B cell (primary cell): ENCODE results near the gene ACTN3. TPM values are rescaled to one million over a fixed set of nuclear protein-coding genes. Genes with fewer than 3 reads are reported as not detected.
A peak's percentile ranks its signal among the peaks of the same experiment; 100 is the strongest.

ENCODE experiments used
- ATAC-seq: fragments of 200-7000 bp; cut with Tn5 transposase; one replicate; pipeline ENCODE4 v1.10.0; 2021; ENCODE audit warnings: low read depth, mild to moderate bottlenecking, moderate number of reproducible peaks, moderate library complexity
- CTCF ChIA-PET: fragments of 350-600 bp; sonication (Branson Sonifier 250); formaldehyde crosslinking; loops from one replicate; lab custom pipeline; 2021; ENCODE audit warnings: antibody characterized with exemption, inconsistent platforms; lab: Charles Lee
- POLR2A ChIA-PET: fragments of 350-600 bp; sonication (Branson Sonifier 250); formaldehyde crosslinking; loops from one replicate; lab custom pipeline; 2021; ENCODE audit warnings: antibody characterized with exemption; lab: Charles Lee
- DNase-seq: peaks from one replicate; pipeline ENCODE4 v3.0.0; 2013
- H2AFZ ChIP-seq: 2 replicates; pipeline ENCODE4 v1.6.1; 2012; ENCODE audit warnings: mild to moderate bottlenecking, low read depth, low read length; ENCODE audit not compliant: insufficient read depth, poor library complexity, severe bottlenecking
- H3K27ac ChIP-seq, 2 donors: 1 replicate in 1 of 2; 2 replicates in 1 of 2; pipeline ENCODE4 v1.5.1; 2012 to 2013; ENCODE audit warnings: low read length in 2 of 2, mild to moderate bottlenecking in 2 of 2, moderate library complexity in 1 of 2
- H3K27me3 ChIP-seq, 4 experiments: fragments of 200-600 bp in 1 of 4; sonication (generic) in 1 of 4; replicated peaks in 1 of 4; 1 replicate in 2 of 4; 2 replicates in 2 of 4; pipeline versions ENCODE4 v1.6.1 to v1.7.0; 2013 to 2016; ENCODE audit warnings: low read length in 3 of 4, mild to moderate bottlenecking in 2 of 4, mixed read lengths in 1 of 4, moderate library complexity in 1 of 4; ENCODE audit not compliant: insufficient read depth in 4 of 4, control insufficient read depth in 3 of 4; ENCODE audit errors: control extremely low read depth in 1 of 4
- H3K36me3 ChIP-seq, 2 experiments: replicated peaks in 1 of 2; 1 replicate in 1 of 2; 2 replicates in 1 of 2; pipeline versions ENCODE4 v1.6.1 to v1.7.1; 2013; ENCODE audit warnings: low read length in 1 of 2; ENCODE audit not compliant: insufficient read depth in 2 of 2, control insufficient read depth in 1 of 2; ENCODE audit errors: control extremely low read depth in 1 of 2, extremely low read depth in 1 of 2
- H3K4me1 ChIP-seq, 2 donors: fragments of 200-600 bp in 1 of 2; sonication (generic) in 1 of 2; 1 replicate in 1 of 2; 2 replicates in 1 of 2; pipeline versions ENCODE4 v1.5.1 to v1.6.1; 2013 to 2017; ENCODE audit warnings: low read length in 2 of 2; ENCODE audit not compliant: control insufficient read depth in 2 of 2, insufficient read depth in 2 of 2
- H3K4me2 ChIP-seq: replicated peaks from 2 replicates; pipeline ENCODE3; 2012; ENCODE audit warnings: mild to moderate bottlenecking, low read depth, low read length; ENCODE audit not compliant: poor library complexity, severe bottlenecking
- H3K4me3 ChIP-seq, 5 experiments: fragments of 200-600 bp in 1 of 5; sonication (generic) in 1 of 5; 1 replicate in 3 of 5; 2 replicates in 2 of 5; pipeline versions ENCODE4 v1.5.1 to v1.7.0; 2011 to 2016; ENCODE audit warnings: low read length in 4 of 5, mild to moderate bottlenecking in 4 of 5, low read depth in 2 of 5, control low read depth in 1 of 5, moderate library complexity in 1 of 5; ENCODE audit not compliant: insufficient read depth in 1 of 5; ENCODE audit errors: control extremely low read depth in 1 of 5, extremely low read depth in 1 of 5
- H3K79me2 ChIP-seq: fragments of 200-600 bp; sonication (generic); one replicate; pipeline ENCODE4 v1.6.0; 2016; ENCODE audit warnings: low read length; ENCODE audit not compliant: control insufficient read depth, insufficient read depth
- H3K9ac ChIP-seq: fragments of 200-600 bp; sonication (generic); 2 replicates; pipeline ENCODE4 v1.6.1; 2017; ENCODE audit warnings: mild to moderate bottlenecking, low read length, moderate library complexity
- H3K9me3 ChIP-seq, 3 donors: one replicate each; pipeline versions ENCODE4 v1.6.1 to v1.7.1; 2013; ENCODE audit warnings: low read length in 2 of 3; ENCODE audit not compliant: control insufficient read depth in 2 of 3, insufficient read depth in 1 of 3; ENCODE audit errors: control extremely low read depth in 1 of 3
- H4K20me1 ChIP-seq: 2 replicates; pipeline ENCODE4 v1.6.0; 2012; ENCODE audit warnings: mild to moderate bottlenecking, low read length; ENCODE audit not compliant: insufficient read depth, control insufficient read depth, poor library complexity, severe bottlenecking
- H3K27ac Mint-ChIP-seq: one replicate; pipeline ENCODE4 v1.8.0; 2021; ENCODE audit warnings: mixed read lengths
- H3K27me3 Mint-ChIP-seq: one replicate; pipeline ENCODE4 v1.8.0; 2021; ENCODE audit warnings: mixed read lengths
- H3K4me1 Mint-ChIP-seq: one replicate; pipeline ENCODE4 v1.8.0; 2021; ENCODE audit warnings: mixed read lengths
- H3K4me3 Mint-ChIP-seq: one replicate; pipeline ENCODE4 v1.8.0; 2021; ENCODE audit warnings: mixed read lengths
- H3K9me3 Mint-ChIP-seq: one replicate; pipeline ENCODE4 v1.8.0; 2022; ENCODE audit warnings: mixed read lengths; ENCODE audit not compliant: insufficient read depth
- EZH2 ChIP-seq: IDR thresholded peaks from 2 replicates; pipeline ENCODE4 v1.6.1; 2012; ENCODE audit warnings: borderline replicate concordance, low read depth, mild to moderate bottlenecking, moderate library complexity, low read length; ENCODE audit not compliant: insufficient read depth, poor library complexity, severe bottlenecking
- WGBS: methylation state at CpG from one replicate; pipeline ENCODE4 v1.1.5; 2013; ENCODE audit warnings: missing lambda C conversion rate; ENCODE audit not compliant: insufficient coverage; 5-methylcytosine and 5-hydroxymethylcytosine counted together
- intact Hi-C: fragments of 100-400 bp; cut with micrococcal nuclease; formaldehyde crosslinking; loops from one replicate; pipeline ENCODE4 v1.10.0; 2022
- polyA plus RNA-seq: library from polyadenylated mRNA; depleted of rRNA; stranded (reverse); fragments of >200 nt; gene quantifications from 2 replicates; pipeline ENCODE4 v1.2.3, GENCODE V29; 2012
- total RNA-seq, 2 donors: library from RNA; stranded (reverse); fragments of 120-200 nt in 1 of 2; gene quantifications; 1 replicate in 1 of 2; 2 replicates in 1 of 2; pipeline versions ENCODE4 v1.2.3 to v1.2.4, GENCODE V29; 2013 to 2022
- TF ChIP-seq, protein P1 (sequence below): fragments of 200-600 bp; IDR thresholded peaks from one replicate; pipeline ENCODE4 v1.8.0; 2022; ENCODE audit warnings: antibody characterized with exemption, mild to moderate bottlenecking

ACTN3 gene
- total and polyA plus RNA-seq, 2 donors (not counting 1 experiment from before 2014, with no cell fraction given): 0.22 TPM; not detected in 1

- H3K4me1 ChIP-seq: peaks cover 9 to 11% of the 10 kb centered on the region in 2 donors
- H3K9me3 Mint-ChIP-seq: no peaks in the 10 kb centered on the region
- no peaks in the 10 kb centered on the region for H3K79me2 ChIP-seq
- no peaks in the 10 kb centered on the region for H4K20me1 ChIP-seq
- WGBS: no CpG with 5 or more reads among the region's 5 CpGs
- H3K9me3 ChIP-seq: no peaks in the 10 kb centered on the region
- intact Hi-C loops: no loop called here
- no peak for TF ChIP-seq EZH2
- TF ChIP-seq, protein P1, sequence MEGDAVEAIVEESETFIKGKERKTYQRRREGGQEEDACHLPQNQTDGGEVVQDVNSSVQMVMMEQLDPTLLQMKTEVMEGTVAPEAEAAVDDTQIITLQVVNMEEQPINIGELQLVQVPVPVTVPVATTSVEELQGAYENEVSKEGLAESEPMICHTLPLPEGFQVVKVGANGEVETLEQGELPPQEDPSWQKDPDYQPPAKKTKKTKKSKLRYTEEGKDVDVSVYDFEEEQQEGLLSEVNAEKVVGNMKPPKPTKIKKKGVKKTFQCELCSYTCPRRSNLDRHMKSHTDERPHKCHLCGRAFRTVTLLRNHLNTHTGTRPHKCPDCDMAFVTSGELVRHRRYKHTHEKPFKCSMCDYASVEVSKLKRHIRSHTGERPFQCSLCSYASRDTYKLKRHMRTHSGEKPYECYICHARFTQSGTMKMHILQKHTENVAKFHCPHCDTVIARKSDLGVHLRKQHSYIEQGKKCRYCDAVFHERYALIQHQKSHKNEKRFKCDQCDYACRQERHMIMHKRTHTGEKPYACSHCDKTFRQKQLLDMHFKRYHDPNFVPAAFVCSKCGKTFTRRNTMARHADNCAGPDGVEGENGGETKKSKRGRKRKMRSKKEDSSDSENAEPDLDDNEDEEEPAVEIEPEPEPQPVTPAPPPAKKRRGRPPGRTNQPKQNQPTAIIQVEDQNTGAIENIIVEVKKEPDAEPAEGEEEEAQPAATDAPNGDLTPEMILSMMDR: no peak
- H3K36me3 ChIP-seq: no peaks in the 10 kb centered on the region
- H3K27me3 ChIP-seq: peaks cover 0 to 22% (median 3%) of the 10 kb centered on the region in 4 experiments
- POLR2A ChIA-PET: no interaction called here
- CTCF ChIA-PET: no interaction called here
- DNase-seq (no peak), ATAC-seq (no peak)
- no peak overlapping the region for H3K4me2 ChIP-seq
- H2AFZ ChIP-seq: no peak overlapping the region
- no peak overlapping the region for H3K9ac ChIP-seq
- H3K4me3 Mint-ChIP-seq: no peak overlapping the region
- peaks cover 8% of the 10 kb centered on the region for H3K27me3 Mint-ChIP-seq
- H3K27ac ChIP-seq: no peak overlapping the region
- H3K4me3 ChIP-seq: no peak overlapping the region
- peaks cover 10% of the 10 kb centered on the region for H3K4me1 Mint-ChIP-seq
- no peak overlapping the region for H3K27ac Mint-ChIP-seq
These were observed 18.3 kb downstream of the ACTN3 start for GRCh38 chr11:66564984-66565383.

DNA sequence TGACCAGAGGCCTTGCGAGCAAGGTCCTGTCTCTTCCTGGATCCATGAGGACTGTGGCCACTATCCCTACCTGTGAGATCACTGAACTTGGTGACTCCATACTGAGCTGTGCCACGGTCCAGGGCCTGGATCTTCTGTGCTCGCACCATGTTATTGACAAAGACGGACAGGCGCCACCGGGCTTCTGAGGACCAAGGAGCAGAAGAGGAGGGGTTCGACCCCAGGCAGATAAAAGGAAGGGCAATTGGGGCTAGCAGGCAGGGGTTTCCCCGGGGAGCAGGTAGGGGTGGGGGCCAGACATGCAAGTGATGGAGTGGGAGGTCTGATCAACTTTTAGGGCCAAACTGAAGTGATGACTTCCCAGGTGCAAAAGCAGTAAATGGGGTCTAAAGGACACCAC lies 19.5 kb downstream of the ACTN3 start:
- ChIA-PET POLR2A (no interaction called here), CTCF (interaction anchor here (0.5 kb wide), 1 partner anchor 1536 kb away, joined by 4 read pairs; no protein-coding TSS in a partner anchor)
- ATAC-seq: no peak
- Mint-ChIP-seq H3K4me3 (peak overlapping the region; percentile 3), H3K27me3 (peaks cover 9% of the 10 kb centered on the region), H3K27ac (no peak overlapping the region), H3K9me3 (no peaks in the 10 kb centered on the region), H3K4me1 (peaks cover 10% of the 10 kb centered on the region)
- Histone ChIP-seq H4K20me1 (no peaks in the 10 kb centered on the region), H2AFZ (no peak overlapping the region), H3K36me3 (no peaks in the 10 kb centered on the region), H3K79me2 (no peaks in the 10 kb centered on the region), H3K27me3 (peaks cover 0 to 22% (median 3%) of the 10 kb centered on the region in 4 experiments), H3K9me3 (no peaks in the 10 kb centered on the region), H3K9ac (no peak overlapping the region), H3K4me2 (no peak overlapping the region), H3K4me1 (peaks cover 9 to 11% of the 10 kb centered on the region in 2 donors), H3K4me3 (no peak overlapping the region), H3K27ac (no peak overlapping the region)
- no peak for DNase-seq
- no peak for TF ChIP-seq EZH2
- TF ChIP-seq, protein P1: no peak
- intact Hi-C loops: no loop called here
- 93% methylated on average over 8 of the region's 8 CpGs for WGBS
